Endodermal cell (in vitro differentiated cells): ENCODE measurements around the gene SLC22A13. TPM values are rescaled to one million over a fixed set of nuclear protein-coding genes. Genes with fewer than 3 reads are reported as not detected.

Source experiments
- DNase-seq: peaks from one replicate; pipeline ENCODE4 v3.0.0-alpha.2; 2017
- H3K27ac ChIP-seq: 2 replicates; pipeline ENCODE4 v1.5.1; 2013; ENCODE audit warnings: mild to moderate bottlenecking, low read depth, low read length, moderate library complexity
- H3K27me3 ChIP-seq: 2 replicates; pipeline ENCODE4 v1.6.1; 2013; ENCODE audit warnings: mild to moderate bottlenecking, low read length, moderate library complexity; ENCODE audit not compliant: insufficient read depth, control insufficient read depth, poor library complexity, severe bottlenecking
- H3K36me3 ChIP-seq: 2 replicates; pipeline ENCODE4 v1.7.0; 2013; ENCODE audit warnings: mild to moderate bottlenecking, low read length, moderate library complexity; ENCODE audit not compliant: control insufficient read depth, insufficient read depth
- H3K4me1 ChIP-seq: one replicate; pipeline ENCODE4 v1.7.0; 2013; ENCODE audit warnings: low read length; ENCODE audit not compliant: control insufficient read depth, insufficient read depth
- H3K4me3 ChIP-seq: 2 replicates; pipeline ENCODE4 v1.5.1; 2013; ENCODE audit warnings: mild to moderate bottlenecking, low read length, moderate library complexity
- H3K9ac ChIP-seq: 2 replicates; pipeline ENCODE4 v1.6.1; 2013; ENCODE audit warnings: mild to moderate bottlenecking, low read length, moderate library complexity; ENCODE audit not compliant: poor library complexity, severe bottlenecking; ENCODE audit errors: extremely low read depth
- H3K9me3 ChIP-seq: 2 replicates; pipeline ENCODE4 v1.6.1; 2013; ENCODE audit warnings: mild to moderate bottlenecking, low read length, moderate library complexity; ENCODE audit not compliant: control insufficient read depth
- H3K27ac Mint-ChIP-seq: 2 replicates; pipeline ENCODE4 v1.8.0; 2020; ENCODE audit warnings: mixed read lengths
- H3K27me3 Mint-ChIP-seq: 2 replicates; pipeline ENCODE4 v1.8.0; 2021; ENCODE audit warnings: mild to moderate bottlenecking, mixed read lengths; ENCODE audit not compliant: insufficient read depth
- H3K36me3 Mint-ChIP-seq: 2 replicates; pipeline ENCODE4 v1.8.0; 2020; ENCODE audit warnings: low read depth, mixed read lengths
- H3K4me1 Mint-ChIP-seq: 2 replicates; pipeline ENCODE4 v1.8.0; 2020; ENCODE audit warnings: mixed read lengths
- H3K4me3 Mint-ChIP-seq: 2 replicates; pipeline ENCODE4 v1.8.0; 2020; ENCODE audit warnings: mild to moderate bottlenecking, moderate library complexity, mixed read lengths
- H3K9me3 Mint-ChIP-seq: 2 replicates; pipeline ENCODE4 v1.8.0; 2020; ENCODE audit warnings: mild to moderate bottlenecking, mixed read lengths
- CTCF ChIP-seq: fragments of 200-600 bp; sonication (generic); conservative IDR thresholded peaks from 2 replicates; pipeline ENCODE4 v1.5.0; 2021; ENCODE audit warnings: antibody characterized with exemption, mild to moderate bottlenecking
- WGBS, 2 experiments: methylation state at CpG; one replicate each; pipeline versions ENCODE4 v1.1.5 to v1.1.7; 2013; ENCODE audit warnings: missing lambda C conversion rate in 2 of 2, mixed read lengths in 1 of 2; ENCODE audit not compliant: insufficient coverage in 1 of 2, insufficient read length in 1 of 2; 5-methylcytosine and 5-hydroxymethylcytosine counted together
- total RNA-seq, 2 donors: library from RNA; stranded (reverse); fragmentation: NEBNext Ultra II Directional in 1 of 2; extraction: Animal tissue kit (Norgen Biotek cat#: 25700) in 1 of 2; gene quantifications; 2 replicates in 1 of 2; 3 replicates in 1 of 2; pipeline ENCODE4 v1.2.1, GENCODE V29; 2021

SLC22A13 gene
- total RNA-seq, 2 donors from 2014 or later: 0.13 to 0.33 TPM

- Mint-ChIP-seq H3K4me1 (peaks cover 2% of the 10 kb centered on the region), H3K4me3 (no peak overlapping the region), H3K9me3 (no peaks in the 10 kb centered on the region), H3K27me3 (peaks cover 27% of the 10 kb centered on the region), H3K27ac (no peak overlapping the region), H3K36me3 (no peaks in the 10 kb centered on the region)
- no peak for TF ChIP-seq CTCF
- H3K36me3 ChIP-seq: no peaks in the 10 kb centered on the region
- peaks cover 4% of the 10 kb centered on the region for H3K4me1 ChIP-seq
- no peak overlapping the region for H3K27ac ChIP-seq
- no peak overlapping the region for H3K4me3 ChIP-seq
- 79 to 86% methylated on average over 1 to 2 of the region's 2 CpGs for WGBS, 2 experiments
- DNase-seq: no peak
- H3K27me3 ChIP-seq: no peaks in the 10 kb centered on the region
- H3K9me3 ChIP-seq: no peaks in the 10 kb centered on the region
- no peak overlapping the region for H3K9ac ChIP-seq
Observed at GRCh38 chr3:38311941-38312340, 46.3 kb downstream of the SLC22A13 start.

- H3K36me3 ChIP-seq: no peaks in the 10 kb centered on the region
- TF ChIP-seq CTCF: no peak
- Mint-ChIP-seq H3K4me3 (no peak overlapping the region), H3K27me3 (peaks cover 27% of the 10 kb centered on the region), H3K36me3 (no peaks in the 10 kb centered on the region), H3K27ac (no peak overlapping the region), H3K9me3 (no peaks in the 10 kb centered on the region), H3K4me1 (peaks cover 2% of the 10 kb centered on the region)
- H3K9me3 ChIP-seq: no peaks in the 10 kb centered on the region
- no peak for DNase-seq
- no peak overlapping the region for H3K27ac ChIP-seq
- 80 to 94% methylated on average over 1 to 2 of the region's 3 CpGs for WGBS, 2 experiments
- H3K4me1 ChIP-seq: peaks cover 4% of the 10 kb centered on the region
- H3K4me3 ChIP-seq: no peak overlapping the region
- no peaks in the 10 kb centered on the region for H3K27me3 ChIP-seq
- H3K9ac ChIP-seq: no peak overlapping the region
Observed at GRCh38 chr3:38312356-38312755, 46.7 kb downstream of the SLC22A13 start.

- Mint-ChIP-seq H3K4me1 (peaks cover 2% of the 10 kb centered on the region), H3K36me3 (no peaks in the 10 kb centered on the region), H3K9me3 (no peaks in the 10 kb centered on the region), H3K27ac (no peak overlapping the region), H3K27me3 (peaks cover 26% of the 10 kb centered on the region), H3K4me3 (no peak overlapping the region)
- Histone ChIP-seq H3K27me3 (no peaks in the 10 kb centered on the region), H3K9me3 (no peaks in the 10 kb centered on the region), H3K36me3 (no peaks in the 10 kb centered on the region), H3K9ac (no peak overlapping the region), H3K4me1 (peaks cover 4% of the 10 kb centered on the region), H3K4me3 (no peak overlapping the region), H3K27ac (no peak overlapping the region)
- no peak for DNase-seq
- TF ChIP-seq CTCF: no peak
- WGBS, 2 experiments: 83 to 93% methylated on average over 1 to 5 of the region's 5 CpGs
Observed at GRCh38 chr3:38313263-38313662, 47.7 kb downstream of the SLC22A13 start.
